ENCODE measurements around the gene DACH1.

DNA sequence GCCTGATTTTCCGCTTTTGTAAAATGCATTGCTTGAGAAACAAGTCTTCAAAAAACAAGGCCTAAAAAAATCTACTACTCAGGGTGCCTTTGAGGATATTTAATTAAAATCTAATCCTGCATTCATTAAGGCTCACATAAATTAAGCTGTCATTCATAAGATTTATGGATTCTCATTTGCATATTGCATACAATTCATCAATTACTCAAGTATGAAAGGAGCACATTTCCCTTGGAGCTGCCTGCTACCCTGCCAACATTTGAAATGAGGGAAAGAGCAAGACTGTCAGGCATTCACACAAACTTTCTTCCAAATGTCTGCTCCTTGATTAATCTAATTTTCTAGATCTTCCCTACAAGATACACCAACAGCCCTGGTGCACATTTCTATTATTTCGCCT lies 140.0 kb downstream of the DACH1 start:
- TF ChIP-seq POLR2A (IDR thresholded peaks at IDR 0.05): no peak
- TF ChIP-seq, protein P1, sequence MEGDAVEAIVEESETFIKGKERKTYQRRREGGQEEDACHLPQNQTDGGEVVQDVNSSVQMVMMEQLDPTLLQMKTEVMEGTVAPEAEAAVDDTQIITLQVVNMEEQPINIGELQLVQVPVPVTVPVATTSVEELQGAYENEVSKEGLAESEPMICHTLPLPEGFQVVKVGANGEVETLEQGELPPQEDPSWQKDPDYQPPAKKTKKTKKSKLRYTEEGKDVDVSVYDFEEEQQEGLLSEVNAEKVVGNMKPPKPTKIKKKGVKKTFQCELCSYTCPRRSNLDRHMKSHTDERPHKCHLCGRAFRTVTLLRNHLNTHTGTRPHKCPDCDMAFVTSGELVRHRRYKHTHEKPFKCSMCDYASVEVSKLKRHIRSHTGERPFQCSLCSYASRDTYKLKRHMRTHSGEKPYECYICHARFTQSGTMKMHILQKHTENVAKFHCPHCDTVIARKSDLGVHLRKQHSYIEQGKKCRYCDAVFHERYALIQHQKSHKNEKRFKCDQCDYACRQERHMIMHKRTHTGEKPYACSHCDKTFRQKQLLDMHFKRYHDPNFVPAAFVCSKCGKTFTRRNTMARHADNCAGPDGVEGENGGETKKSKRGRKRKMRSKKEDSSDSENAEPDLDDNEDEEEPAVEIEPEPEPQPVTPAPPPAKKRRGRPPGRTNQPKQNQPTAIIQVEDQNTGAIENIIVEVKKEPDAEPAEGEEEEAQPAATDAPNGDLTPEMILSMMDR (IDR thresholded peaks at IDR 0.05): no peak
- no peak for TF ChIP-seq EP300 (IDR thresholded peaks at IDR 0.05)

Data from suprapubic skin (tissue), 3 donors.